HG03457 (cell line): ENCODE measurements around the gene TPD52L2.
"Not testable (repeated sequence)": the region's sequence is repeated elsewhere in the genome, so short reads cannot be mapped to it uniquely, and the experiment has no call there.

Source experiments
- ATAC-seq: cut with Tn5 transposase; IDR thresholded peaks from one replicate; pipeline ENCODE4 v1.9.1; 2021; ENCODE audit warnings: moderate number of reproducible peaks; ENCODE audit not compliant: unreplicated experiment

Gene TPD52L2

GRCh38 chr20:63878899-63879663 lies 14.0 kb downstream of the TPD52L2 start:
- no peak for ATAC-seq

- not testable (repeated sequence) for ATAC-seq
Observed at GRCh38 chr20:63880901-63881300, 15.8 kb downstream of the TPD52L2 start.

GRCh38 chr20:63881451-63882226 lies 16.6 kb downstream of the TPD52L2 start:
- ATAC-seq: no peak

GRCh38 chr20:63882257-63883200 lies 17.5 kb downstream of the TPD52L2 start:
- ATAC-seq: no peak

GRCh38 chr20:63883201-63883593 lies 18.1 kb downstream of the TPD52L2 start:
- ATAC-seq: no peak

GRCh38 chr20:63884506-63885263 lies 19.6 kb downstream of the TPD52L2 start:
- ATAC-seq: no peak

GRCh38 chr20:63885264-63886053 lies 20.4 kb downstream of the TPD52L2 start:
- no peak for ATAC-seq

GRCh38 chr20:63886054-63886419 lies 21.0 kb downstream of the TPD52L2 start:
- ATAC-seq: no peak

GRCh38 chr20:63886921-63887320 lies 21.9 kb downstream of the TPD52L2 start:
- no peak for ATAC-seq

GRCh38 chr20:63889241-63890200 lies 24.5 kb downstream of the TPD52L2 start:
- ATAC-seq: no peak

- no peak for ATAC-seq
Observed at GRCh38 chr20:63890201-63890576, 25.1 kb downstream of the TPD52L2 start.

- no peak for ATAC-seq
Observed at GRCh38 chr20:63890616-63891015, 25.5 kb downstream of the TPD52L2 start.

- no peak for ATAC-seq
Observed at GRCh38 chr20:63891061-63892002, 26.3 kb downstream of the TPD52L2 start.

GRCh38 chr20:63892402-63892801 lies 27.3 kb downstream of the TPD52L2 start:
- no peak for ATAC-seq

GRCh38 chr20:63893999-63894357 lies 28.9 kb downstream of the TPD52L2 start:
- no peak for ATAC-seq

GRCh38 chr20:63894358-63895201 lies 29.5 kb downstream of the TPD52L2 start, which contains the start of gene DNAJC5:
DNAJC5 (plus strand) TSS chr20:63895126; CDS start chr20:63928346, 33,220 bp downstream.
- peak; percentile 50 for ATAC-seq
